GM18508 (cell line): Measurements from ENCODE around the gene ELK4.

Experiments
- ATAC-seq: cut with Tn5 transposase; IDR thresholded peaks from one replicate; pipeline ENCODE4 v1.9.1; 2021; ENCODE audit warnings: moderate number of reproducible peaks; ENCODE audit not compliant: insufficient read depth, unreplicated experiment

ELK4 gene

GRCh38 chr1:205632669-205633169 is 908 bp upstream of the ELK4 start:
- no peak for ATAC-seq

- ATAC-seq = peak; percentile 51
These were observed 622 bp downstream of the ELK4 start for GRCh38 chr1:205631010-205631767.

GRCh38 chr1:205630651-205631009 is 1.2 kb downstream of the ELK4 start:
- no peak for ATAC-seq

- no peak for ATAC-seq
These were observed 1.6 kb downstream of the ELK4 start for GRCh38 chr1:205630241-205630640.

GRCh38 chr1:205629751-205630150 is 2.1 kb downstream of the ELK4 start:
- ATAC-seq = no peak

- ATAC-seq = no peak
These were observed 3.9 kb downstream of the ELK4 start for GRCh38 chr1:205627956-205628355.

- no peak for ATAC-seq
These were observed 5.6 kb downstream of the ELK4 start for GRCh38 chr1:205626216-205626615.

- no peak for ATAC-seq
These were observed 8.2 kb downstream of the ELK4 start for GRCh38 chr1:205623646-205624045.

- ATAC-seq = no peak
These were observed 11.5 kb downstream of the ELK4 start for GRCh38 chr1:205620269-205620668.

GRCh38 chr1:205619376-205619775 is 12.4 kb downstream of the ELK4 start:
- no peak for ATAC-seq

- peak; percentile 47 for ATAC-seq
These were observed 15.1 kb downstream of the ELK4 start for GRCh38 chr1:205616563-205617293.

- no peak for ATAC-seq
These were observed 16.0 kb downstream of the ELK4 start for GRCh38 chr1:205615789-205616188.

GRCh38 chr1:205613854-205614412 is 17.9 kb downstream of the ELK4 start:
- no peak for ATAC-seq

- ATAC-seq = no peak
These were observed 19.3 kb downstream of the ELK4 start for GRCh38 chr1:205612556-205612955.

GRCh38 chr1:205612104-205612503 is 19.7 kb downstream of the ELK4 start:
- no peak for ATAC-seq

GRCh38 chr1:205610901-205611466 is 20.8 kb downstream of the ELK4 start:
- no peak for ATAC-seq

- ATAC-seq = no peak
These were observed 21.8 kb downstream of the ELK4 start for GRCh38 chr1:205610036-205610435.

GRCh38 chr1:205604825-205605505 is 26.8 kb downstream of the ELK4 start:
- ATAC-seq = no peak

GRCh38 chr1:205604059-205604458 is 27.8 kb downstream of the ELK4 start:
- no peak for ATAC-seq

GRCh38 chr1:205601205-205601604 is 30.6 kb downstream of the ELK4 start:
- ATAC-seq = no peak
